Epithelial cell of proximal tubule (primary cell): ENCODE data around the gene IFNG. TPM values are rescaled to one million over a fixed set of nuclear protein-coding genes. Genes with fewer than 3 reads are reported as not detected.

Experiments used
- DNase-seq: peaks from one replicate; pipeline ENCODE4 v3.0.0-alpha.2; 2011; ENCODE audit warnings: low read depth
- H3K4me3 ChIP-seq: 2 replicates; pipeline ENCODE4 v1.5.1; 2011; ENCODE audit warnings: low read depth, mild to moderate bottlenecking, low read length
- total RNA-seq: library from RNA; depleted of rRNA; stranded (reverse); fragments of >200 nt; gene quantifications from 2 replicates; pipeline ENCODE4 v1.2.3, GENCODE V29; 2015
- TF ChIP-seq, protein P1 (sequence below): conservative IDR thresholded peaks from 2 replicates; pipeline ENCODE4 v1.5.1; 2012; ENCODE audit warnings: low read depth, mild to moderate bottlenecking, low read length

The IFNG gene
- total RNA-seq, 1 donor from 2014 or later = not detected

DNA sequence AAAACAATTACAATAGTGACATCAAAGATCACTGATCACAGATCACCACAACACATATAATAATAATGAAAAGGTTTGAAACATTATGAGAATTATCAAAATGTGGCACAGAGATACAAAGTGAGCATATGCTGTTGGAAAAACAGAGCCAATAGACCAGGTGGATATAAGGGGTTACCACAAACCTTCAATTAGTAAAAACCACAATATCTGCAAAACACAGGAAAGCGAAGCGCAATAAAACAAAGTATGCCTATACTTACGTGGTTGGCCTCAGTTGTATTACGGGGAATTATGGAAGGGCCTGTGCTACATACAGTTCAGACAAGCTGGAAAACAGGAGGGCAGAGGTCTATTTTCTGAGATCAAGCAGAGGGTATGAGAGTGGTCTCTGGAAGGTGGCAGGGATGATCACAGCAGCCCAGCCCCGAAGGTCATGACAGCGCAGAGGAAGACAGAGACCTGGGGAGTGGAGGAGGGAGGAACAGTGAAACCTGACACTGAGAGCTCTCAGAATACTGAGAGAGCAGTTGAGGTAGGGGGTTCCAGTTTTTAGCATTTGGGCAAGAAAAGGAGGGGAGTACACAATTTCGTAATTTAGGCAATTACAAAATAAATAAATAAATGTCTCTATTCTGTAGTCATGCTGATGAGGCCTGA is 41.3 kb downstream of the IFNG start:
- DNase-seq = no peak
- TF ChIP-seq, protein P1, sequence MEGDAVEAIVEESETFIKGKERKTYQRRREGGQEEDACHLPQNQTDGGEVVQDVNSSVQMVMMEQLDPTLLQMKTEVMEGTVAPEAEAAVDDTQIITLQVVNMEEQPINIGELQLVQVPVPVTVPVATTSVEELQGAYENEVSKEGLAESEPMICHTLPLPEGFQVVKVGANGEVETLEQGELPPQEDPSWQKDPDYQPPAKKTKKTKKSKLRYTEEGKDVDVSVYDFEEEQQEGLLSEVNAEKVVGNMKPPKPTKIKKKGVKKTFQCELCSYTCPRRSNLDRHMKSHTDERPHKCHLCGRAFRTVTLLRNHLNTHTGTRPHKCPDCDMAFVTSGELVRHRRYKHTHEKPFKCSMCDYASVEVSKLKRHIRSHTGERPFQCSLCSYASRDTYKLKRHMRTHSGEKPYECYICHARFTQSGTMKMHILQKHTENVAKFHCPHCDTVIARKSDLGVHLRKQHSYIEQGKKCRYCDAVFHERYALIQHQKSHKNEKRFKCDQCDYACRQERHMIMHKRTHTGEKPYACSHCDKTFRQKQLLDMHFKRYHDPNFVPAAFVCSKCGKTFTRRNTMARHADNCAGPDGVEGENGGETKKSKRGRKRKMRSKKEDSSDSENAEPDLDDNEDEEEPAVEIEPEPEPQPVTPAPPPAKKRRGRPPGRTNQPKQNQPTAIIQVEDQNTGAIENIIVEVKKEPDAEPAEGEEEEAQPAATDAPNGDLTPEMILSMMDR = no peak
- H3K4me3 ChIP-seq = no peak overlapping the region

DNA sequence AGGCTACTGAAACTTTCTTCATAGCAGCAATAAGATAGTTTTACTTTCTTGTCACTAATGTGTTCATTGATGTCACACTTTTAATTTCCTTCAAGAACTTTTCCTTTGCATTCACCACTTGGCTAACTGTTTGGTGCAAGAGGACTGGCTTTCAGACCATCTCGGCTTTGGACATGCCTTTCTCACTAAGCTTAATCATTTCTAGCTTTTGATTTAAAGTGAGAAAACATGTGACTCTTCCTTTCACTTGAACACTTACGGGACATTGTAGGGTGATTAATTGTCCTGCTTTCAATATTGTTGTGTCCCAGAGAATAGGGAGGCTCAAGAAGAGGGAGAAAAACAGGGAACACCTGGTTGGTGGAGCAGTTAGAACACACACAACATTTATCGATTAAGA is 41.9 kb downstream of the IFNG start:
- DNase-seq = no peak

DNA sequence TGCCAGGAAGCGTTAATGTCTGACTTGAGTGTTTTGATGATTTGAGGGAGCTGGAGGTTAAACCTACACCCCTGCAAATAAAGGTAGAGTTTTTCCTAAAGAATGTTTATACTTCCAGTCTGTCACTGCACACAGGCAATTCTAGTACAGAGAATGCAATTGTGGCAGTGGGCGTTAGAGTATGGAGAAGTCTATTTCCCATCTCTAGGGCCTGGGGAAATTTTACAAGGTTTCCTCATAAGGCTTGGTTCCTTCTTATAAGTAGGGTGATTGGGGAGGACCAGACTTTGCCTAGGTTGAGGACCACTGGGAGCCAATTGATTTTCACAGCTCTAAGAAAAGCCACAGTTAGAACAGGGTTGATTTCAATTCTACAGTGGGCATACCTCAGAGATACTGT is 44.3 kb downstream of the IFNG start:
- H3K4me3 ChIP-seq = no peak overlapping the region
- TF ChIP-seq, protein P1 = no peak
- DNase-seq = no peak

More for the DNA sequence above, 41.9 kb downstream of the IFNG start:
- H3K4me3 ChIP-seq = no peak overlapping the region
- TF ChIP-seq, protein P1 = no peak

DNA sequence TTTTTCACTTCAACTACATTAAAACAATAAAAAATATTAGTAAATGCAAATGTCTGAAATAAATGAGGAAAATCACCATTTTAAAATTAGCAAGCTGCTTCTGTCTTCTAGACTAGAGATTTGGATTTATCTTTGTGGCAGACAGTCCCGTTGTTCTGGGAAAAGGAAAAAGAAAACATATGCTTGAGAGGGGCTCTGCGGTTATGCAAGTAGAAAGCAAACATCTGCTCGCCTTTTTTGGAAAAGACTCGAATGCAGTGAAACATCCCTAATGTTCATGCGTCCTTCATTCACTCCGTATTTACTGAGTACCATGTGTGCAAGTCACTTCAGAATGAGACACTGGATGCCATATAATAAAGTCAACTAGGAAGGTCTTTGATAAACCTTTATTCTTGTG is 44.9 kb downstream of the IFNG start:
- DNase-seq = no peak
- TF ChIP-seq, protein P1 = no peak
- H3K4me3 ChIP-seq = no peak overlapping the region

DNA sequence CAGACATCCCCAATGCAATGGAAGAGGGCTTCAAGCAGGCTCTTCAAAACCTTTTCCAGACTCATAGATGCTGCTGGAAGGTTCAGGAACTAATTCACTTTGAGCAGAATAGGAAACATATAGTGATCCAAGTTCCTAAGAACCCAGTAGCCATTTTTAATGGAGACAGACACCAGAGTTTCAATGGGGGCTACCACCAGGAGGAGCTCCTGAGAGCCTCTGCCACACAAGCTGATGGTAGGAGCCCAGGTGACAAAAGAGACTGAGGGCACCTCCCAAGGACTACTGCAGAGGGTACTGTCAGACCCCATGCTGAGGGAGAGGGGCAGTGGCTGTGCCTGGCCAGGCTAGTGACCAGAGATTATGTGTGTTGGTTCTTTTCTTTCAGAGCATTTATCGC is 45.9 kb downstream of the IFNG start:
- DNase-seq = no peak
- H3K4me3 ChIP-seq = no peak overlapping the region
- TF ChIP-seq, protein P1 = peak; percentile 48

DNA sequence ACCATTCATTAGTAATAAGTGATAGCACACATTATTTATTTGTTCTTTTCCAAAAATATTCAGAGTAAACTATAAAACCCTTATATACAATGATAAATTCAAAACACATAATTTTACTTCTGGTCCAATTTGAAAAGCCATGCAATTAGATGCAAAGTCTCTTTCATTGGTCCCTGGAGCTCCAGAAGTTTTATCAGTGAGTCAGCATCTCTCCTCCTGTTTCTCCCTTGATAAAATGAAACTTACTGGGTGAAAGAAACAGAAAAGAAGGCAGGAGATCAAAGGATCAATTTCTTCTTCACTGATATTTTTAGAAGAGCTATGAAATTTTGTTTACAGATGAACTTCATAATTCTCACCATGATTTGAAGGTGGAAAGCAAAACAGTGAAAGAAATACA is 47.5 kb downstream of the IFNG start:
- DNase-seq = no peak
- TF ChIP-seq, protein P1 = no peak

More for the DNA sequence above, 47.5 kb downstream of the IFNG start:
- no peak overlapping the region for H3K4me3 ChIP-seq
